ENCODE data around the gene SCGN.

GRCh38 chr6:25689966-25690365 lies 38.0 kb downstream of the SCGN start:
- TF ChIP-seq CTCF (tag by site-specific recombination; IDR thresholded peaks at IDR 0.05) (no peak), REST (tag by site-specific recombination; IDR thresholded peaks at IDR 0.05) (no peak), ZNF555 (tag by site-specific recombination; conservative IDR thresholded peaks at IDR 0.05) (no peak), ZNF530 (tag by site-specific recombination; IDR thresholded peaks at IDR 0.05; ENCODE audit: low read depth) (no peak), ZNF449 (tag by site-specific recombination; IDR thresholded peaks at IDR 0.05) (no peak), ZNF747 (tag by site-specific recombination; IDR thresholded peaks at IDR 0.05) (no peak)
